Measurements from ENCODE around the gene PARP12.

The PARP12 gene

GRCh38 chr7:140035400-140036223 is 27.1 kb downstream of the PARP12 start:
- FAIRE-seq: no peak
- peak; percentile 14 for DNase-seq (ENCODE audit: low spot score)

GRCh38 chr7:140034421-140034820 is 28.3 kb downstream of the PARP12 start:
- no peak for DNase-seq (ENCODE audit: low spot score)
- FAIRE-seq: no peak

GRCh38 chr7:140033779-140034363 is 28.9 kb downstream of the PARP12 start:
- DNase-seq (ENCODE audit: low spot score): no peak

GRCh38 chr7:140033036-140033435 is 29.7 kb downstream of the PARP12 start:
- no peak for FAIRE-seq
- no peak for DNase-seq (ENCODE audit: low spot score)

More at GRCh38 chr7:140033779-140034363, 28.9 kb downstream of the PARP12 start:
- FAIRE-seq: no peak

GRCh38 chr7:140031364-140031763 is 31.4 kb downstream of the PARP12 start:
- FAIRE-seq: no peak
- DNase-seq (ENCODE audit: low spot score): no peak

GRCh38 chr7:140029072-140029471 is 33.7 kb downstream of the PARP12 start:
- DNase-seq (ENCODE audit: low spot score) (no peak), FAIRE-seq (no peak)

GRCh38 chr7:140028311-140028710 is 34.4 kb downstream of the PARP12 start:
- DNase-seq (ENCODE audit: low spot score) (no peak), FAIRE-seq (no peak)

GRCh38 chr7:140027858-140028257 is 34.9 kb downstream of the PARP12 start:
- FAIRE-seq (no peak), DNase-seq (ENCODE audit: low spot score) (no peak)

GRCh38 chr7:140026935-140027334 is 35.8 kb downstream of the PARP12 start:
- DNase-seq (ENCODE audit: low spot score) (no peak), FAIRE-seq (no peak)

- FAIRE-seq (no peak), DNase-seq (ENCODE audit: low spot score) (no peak)
These were observed 36.8 kb downstream of the PARP12 start for GRCh38 chr7:140025814-140026433.

GRCh38 chr7:140025241-140025640 is 37.5 kb downstream of the PARP12 start:
- no peak for DNase-seq (ENCODE audit: low spot score)
- FAIRE-seq: no peak

GRCh38 chr7:140024585-140024984 is 38.2 kb downstream of the PARP12 start:
- no peak for FAIRE-seq

GRCh38 chr7:140023728-140024127 is 39.0 kb downstream of the PARP12 start:
- no peak for FAIRE-seq
- DNase-seq (ENCODE audit: low spot score): no peak

More at GRCh38 chr7:140024585-140024984, 38.2 kb downstream of the PARP12 start:
- no peak for DNase-seq (ENCODE audit: low spot score)

- DNase-seq (ENCODE audit: low spot score) (no peak), FAIRE-seq (no peak)
These were observed 40.1 kb downstream of the PARP12 start for GRCh38 chr7:140022582-140023211.

- DNase-seq (ENCODE audit: low spot score) (no peak), FAIRE-seq (no peak)
These were observed 41.1 kb downstream of the PARP12 start for GRCh38 chr7:140021603-140022002.

- no peak for DNase-seq (ENCODE audit: low spot score)
- FAIRE-seq: no peak
These were observed 43.1 kb downstream of the PARP12 start for GRCh38 chr7:140019606-140020005.

- FAIRE-seq (no peak), DNase-seq (ENCODE audit: low spot score) (no peak)
These were observed 43.6 kb downstream of the PARP12 start for GRCh38 chr7:140019172-140019571.

- DNase-seq (ENCODE audit: low spot score) (no peak), FAIRE-seq (no peak)
These were observed 44.4 kb downstream of the PARP12 start for GRCh38 chr7:140018125-140019043.

- DNase-seq (ENCODE audit: low spot score): no peak
These were observed 45.2 kb downstream of the PARP12 start for GRCh38 chr7:140017543-140017942.

GRCh38 chr7:140017034-140017433 is 45.7 kb downstream of the PARP12 start:
- DNase-seq (ENCODE audit: low spot score) (no peak), FAIRE-seq (no peak)

More at GRCh38 chr7:140017543-140017942, 45.2 kb downstream of the PARP12 start:
- FAIRE-seq: no peak

- DNase-seq (ENCODE audit: low spot score): no peak
- no peak for FAIRE-seq
These were observed 46.2 kb downstream of the PARP12 start for GRCh38 chr7:140016540-140016939.
